ENCODE results near the gene GPR156. TPM values are rescaled to one million over a fixed set of nuclear protein-coding genes. Genes with fewer than 3 reads are reported as not detected.

The GPR156 gene
- total RNA-seq, 6 experiments from 2014 or later = 0.14 to 0.29 (median 0.21) TPM

GRCh38 chr3:120180731-120181412 lies 104.2 kb downstream of the GPR156 start:
- TF ChIP-seq, protein P1, sequence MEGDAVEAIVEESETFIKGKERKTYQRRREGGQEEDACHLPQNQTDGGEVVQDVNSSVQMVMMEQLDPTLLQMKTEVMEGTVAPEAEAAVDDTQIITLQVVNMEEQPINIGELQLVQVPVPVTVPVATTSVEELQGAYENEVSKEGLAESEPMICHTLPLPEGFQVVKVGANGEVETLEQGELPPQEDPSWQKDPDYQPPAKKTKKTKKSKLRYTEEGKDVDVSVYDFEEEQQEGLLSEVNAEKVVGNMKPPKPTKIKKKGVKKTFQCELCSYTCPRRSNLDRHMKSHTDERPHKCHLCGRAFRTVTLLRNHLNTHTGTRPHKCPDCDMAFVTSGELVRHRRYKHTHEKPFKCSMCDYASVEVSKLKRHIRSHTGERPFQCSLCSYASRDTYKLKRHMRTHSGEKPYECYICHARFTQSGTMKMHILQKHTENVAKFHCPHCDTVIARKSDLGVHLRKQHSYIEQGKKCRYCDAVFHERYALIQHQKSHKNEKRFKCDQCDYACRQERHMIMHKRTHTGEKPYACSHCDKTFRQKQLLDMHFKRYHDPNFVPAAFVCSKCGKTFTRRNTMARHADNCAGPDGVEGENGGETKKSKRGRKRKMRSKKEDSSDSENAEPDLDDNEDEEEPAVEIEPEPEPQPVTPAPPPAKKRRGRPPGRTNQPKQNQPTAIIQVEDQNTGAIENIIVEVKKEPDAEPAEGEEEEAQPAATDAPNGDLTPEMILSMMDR (IDR thresholded peaks at IDR 0.05) = no peak
- H3K27me3 Mint-ChIP-seq (ENCODE audit: insufficient read depth) = no peaks in the 10 kb centered on the region; the same call in none of the 2 replicates
- no peaks in the 10 kb centered on the region for H3K36me3 Mint-ChIP-seq (ENCODE audit: low read depth)
- no peak overlapping the region for H3K4me3 Mint-ChIP-seq
- H3K4me1 Mint-ChIP-seq (ENCODE audit: low read depth) = peaks cover 60% of the 10 kb centered on the region
- no peak for DNase-seq
- no peak overlapping the region for H3K27ac Mint-ChIP-seq
- H3K9me3 Mint-ChIP-seq = no peaks in the 10 kb centered on the region

DNA sequence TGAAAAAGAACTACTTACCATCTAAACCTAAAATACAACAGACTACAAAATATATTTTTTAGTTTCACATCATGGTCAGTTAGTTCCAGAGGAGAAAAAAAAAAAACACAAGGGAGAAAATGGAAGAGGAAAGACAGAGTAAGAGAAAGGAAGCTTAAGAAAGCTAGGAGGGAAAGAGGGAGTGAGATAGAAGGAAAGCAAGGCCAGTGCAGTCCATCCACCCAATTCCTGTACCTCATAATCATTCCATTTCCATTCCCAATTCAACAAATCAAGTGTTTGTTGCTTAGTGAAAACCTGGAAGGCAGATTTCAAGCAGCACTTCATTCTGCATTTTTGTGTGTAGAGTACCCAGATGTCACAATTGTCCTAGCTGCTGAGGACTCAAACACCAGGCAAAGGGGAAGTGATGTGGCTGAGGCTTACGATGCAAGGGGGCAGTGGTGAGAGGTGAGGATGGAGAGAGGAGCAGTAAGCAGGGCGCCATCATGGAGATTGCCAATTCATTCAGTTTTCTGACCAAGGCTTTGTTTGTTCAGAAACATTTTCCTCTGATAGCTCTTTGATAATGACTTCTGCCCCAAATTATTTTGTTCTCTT lies 107.2 kb downstream of the GPR156 start:
- peak; percentile 24 for DNase-seq

GRCh38 chr3:120177151-120177550 lies 107.9 kb downstream of the GPR156 start:
- Mint-ChIP-seq H3K27ac (peak overlapping the region; percentile 95), H3K9me3 (no peaks in the 10 kb centered on the region), H3K27me3 (ENCODE audit: insufficient read depth) (no peaks in the 10 kb centered on the region; the same call in 1 of the 2 replicates), H3K36me3 (ENCODE audit: low read depth) (peaks cover 10% of the 10 kb centered on the region), H3K4me1 (ENCODE audit: low read depth) (peaks cover 81% of the 10 kb centered on the region), H3K4me3 (peak overlapping the region; percentile 82)
- TF ChIP-seq, protein P1 (IDR thresholded peaks at IDR 0.05) = no peak; the same call in 1 of the 2 replicates
- DNase-seq = peak; percentile 88

More for the DNA sequence above, 107.2 kb downstream of the GPR156 start:
- H3K27ac Mint-ChIP-seq = peak overlapping the region; percentile 95
- peak overlapping the region; percentile 82 for H3K4me3 Mint-ChIP-seq
- TF ChIP-seq, protein P1 (IDR thresholded peaks at IDR 0.05) = peak; percentile 15; the same call in 1 of the 2 replicates
- no peaks in the 10 kb centered on the region; the same call in 1 of the 2 replicates for H3K27me3 Mint-ChIP-seq (ENCODE audit: insufficient read depth)
- peaks cover 7% of the 10 kb centered on the region; the same call in 1 of the 2 replicates for H3K36me3 Mint-ChIP-seq (ENCODE audit: low read depth)
- peaks cover 81% of the 10 kb centered on the region for H3K4me1 Mint-ChIP-seq (ENCODE audit: low read depth)
- no peaks in the 10 kb centered on the region for H3K9me3 Mint-ChIP-seq

GRCh38 chr3:120174811-120175539 lies 110.0 kb downstream of the GPR156 start:
- Mint-ChIP-seq H3K4me1 (ENCODE audit: low read depth) (peaks cover 90% of the 10 kb centered on the region), H3K36me3 (ENCODE audit: low read depth) (peaks cover 12% of the 10 kb centered on the region), H3K4me3 (no peak overlapping the region), H3K9me3 (no peaks in the 10 kb centered on the region), H3K27ac (peak overlapping the region; percentile 77), H3K27me3 (ENCODE audit: insufficient read depth) (no peaks in the 10 kb centered on the region; the same call in 1 of the 2 replicates)
- TF ChIP-seq, protein P1 (IDR thresholded peaks at IDR 0.05) = no peak
- no peak for DNase-seq

DNA sequence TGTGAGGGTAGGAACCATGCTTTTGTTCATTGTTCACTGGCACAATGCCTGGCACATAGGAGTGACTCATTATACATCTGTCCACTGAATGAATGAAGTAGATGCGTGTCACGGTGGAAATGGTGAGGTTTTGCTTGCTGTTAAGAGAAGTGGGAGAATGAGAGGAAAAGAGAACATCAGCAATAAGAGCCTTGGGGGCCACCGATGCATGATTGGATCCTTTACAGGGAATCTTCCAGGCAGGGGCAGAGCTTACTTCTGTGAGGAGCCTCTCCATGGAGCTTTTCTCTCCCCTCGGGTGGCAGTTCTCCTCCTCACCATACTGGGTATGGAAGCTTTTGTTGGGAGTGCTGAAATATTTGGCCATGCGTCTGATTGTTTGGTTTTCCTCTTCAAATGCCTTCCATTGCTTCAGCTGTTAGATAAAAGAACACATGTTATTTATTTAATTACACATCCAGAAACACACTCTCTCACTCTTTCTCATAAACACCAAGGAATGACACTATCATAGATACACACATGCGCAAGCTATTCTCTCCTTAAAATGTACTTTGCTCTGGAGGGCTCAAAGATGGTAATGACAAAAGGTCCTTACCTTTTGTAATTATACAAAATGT lies 111.9 kb downstream of the GPR156 start:
- Mint-ChIP-seq H3K4me1 (ENCODE audit: low read depth) (peaks cover 91% of the 10 kb centered on the region), H3K27me3 (ENCODE audit: insufficient read depth) (no peaks in the 10 kb centered on the region; the same call in 1 of the 2 replicates), H3K4me3 (no peak overlapping the region), H3K9me3 (no peaks in the 10 kb centered on the region), H3K27ac (no peak overlapping the region; the same call in 1 of the 2 replicates), H3K36me3 (ENCODE audit: low read depth) (peaks cover 12% of the 10 kb centered on the region)
- no peak for DNase-seq
- TF ChIP-seq, protein P1 (IDR thresholded peaks at IDR 0.05) = no peak
